HepG2 (cell line): ENCODE data around the gene SH2D3A. TPM values are rescaled to one million over a fixed set of nuclear protein-coding genes. Genes with fewer than 3 reads are reported as not detected.

Experiments
- GTF2F1 ChIP-seq: fragments of 150-350 bp; IDR thresholded peaks from 2 replicates; pipeline ENCODE4 v1.6.1; 2014; ENCODE audit warnings: low read length
- HMGXB4 ChIP-seq, 2 experiments: sonication (generic) in 1 of 2; formaldehyde crosslinking in 1 of 2; IDR thresholded peaks; 2 replicates each; pipeline versions ENCODE4 v1.4.0 to v1.6.1; 2018 to 2020; ENCODE audit warnings: missing genetic modification reagents in 2 of 2, borderline replicate concordance in 1 of 2, low read depth in 1 of 2, mild to moderate bottlenecking in 1 of 2, missing biosample characterization in 1 of 2
- IKZF5 ChIP-seq: IDR thresholded peaks from 2 replicates; pipeline ENCODE4 v1.6.1; 2018; ENCODE audit warnings: missing genetic modification reagents, mild to moderate bottlenecking, missing compliant biosample characterization
- ISL2 ChIP-seq: sonication (generic); formaldehyde crosslinking; IDR thresholded peaks from 2 replicates; pipeline ENCODE4 v1.5.0; 2020; ENCODE audit warnings: missing genetic modification reagents
- MAZ ChIP-seq, 2 experiments: sonication (generic) in 1 of 2; formaldehyde crosslinking in 1 of 2; IDR thresholded peaks; 2 replicates each; pipeline versions ENCODE4 v1.5.0 to v1.6.1; 2012 to 2020; ENCODE audit warnings: low read depth in 2 of 2, mild to moderate bottlenecking in 2 of 2, borderline replicate concordance in 1 of 2, improper control_type of control experiment in 1 of 2, low read length in 1 of 2, missing genetic modification reagents in 1 of 2, moderate library complexity in 1 of 2
- MEIS1 ChIP-seq: sonication (generic); formaldehyde crosslinking; IDR thresholded peaks from 2 replicates; pipeline ENCODE4 v1.9.0; 2021; ENCODE audit warnings: mild to moderate bottlenecking, missing genetic modification reagents, moderate library complexity, borderline replicate concordance
- NFRKB ChIP-seq: fragments of 450-650 bp; IDR thresholded peaks from 2 replicates; pipeline ENCODE4 v1.6.1; 2017
- PCBP1 ChIP-seq: fragments of 200-400 bp; formaldehyde crosslinking; IDR thresholded peaks from 2 replicates; pipeline ENCODE4 v1.6.1; 2017; ENCODE audit warnings: mild to moderate bottlenecking, low read depth, low read length, borderline replicate concordance
- PHF21A ChIP-seq: sonication (generic); formaldehyde crosslinking; IDR thresholded peaks from 2 replicates; pipeline ENCODE4 v1.5.0; 2020; ENCODE audit warnings: mild to moderate bottlenecking, missing genetic modification reagents
- PHF5A ChIP-seq: IDR thresholded peaks from one replicate; pipeline ENCODE4 v1.6.1; 2018; ENCODE audit warnings: low read depth, missing genetic modification reagents; ENCODE audit not compliant: unreplicated experiment
- POGK ChIP-seq: sonication (generic); formaldehyde crosslinking; conservative IDR thresholded peaks from 2 replicates; pipeline ENCODE4 v1.8.0; 2022; ENCODE audit warnings: mild to moderate bottlenecking, moderate library complexity, missing genetic modification reagents
- RFXANK ChIP-seq: IDR thresholded peaks from 2 replicates; pipeline ENCODE4 v1.6.1; 2016
- SOX6 ChIP-seq, 2 experiments: fragments of 450-650 bp in 1 of 2; sonication (generic) in 1 of 2; formaldehyde crosslinking in 1 of 2; IDR thresholded peaks; 2 replicates each; pipeline versions ENCODE4 v1.4.0 to v1.6.1; 2017 to 2020; ENCODE audit warnings: antibody characterized with exemption in 1 of 2, mild to moderate bottlenecking in 1 of 2, missing genetic modification reagents in 1 of 2
- ZBTB49 ChIP-seq: sonication (generic); formaldehyde crosslinking; IDR thresholded peaks from 2 replicates; pipeline ENCODE4 v1.4.0; 2020; ENCODE audit warnings: missing genetic modification reagents, borderline replicate concordance
- ZFP36L2 ChIP-seq: sonication (generic); formaldehyde crosslinking; IDR thresholded peaks from 2 replicates; pipeline ENCODE4 v1.4.0; 2020; ENCODE audit warnings: missing genetic modification reagents
- ZKSCAN8 ChIP-seq: IDR thresholded peaks from 2 replicates; pipeline ENCODE4 v1.6.1; 2016; ENCODE audit warnings: borderline replicate concordance, missing genetic modification reagents, missing compliant biosample characterization
- ZNF3 ChIP-seq: IDR thresholded peaks from 2 replicates; pipeline ENCODE4 v1.7.0; 2017; ENCODE audit warnings: inconsistent platforms
- ZNF33B ChIP-seq: sonication (generic); formaldehyde crosslinking; IDR thresholded peaks from 2 replicates; pipeline ENCODE4 v1.5.1; 2020; ENCODE audit warnings: mild to moderate bottlenecking, missing genetic modification reagents
- ZNF484 ChIP-seq: sonication (generic); formaldehyde crosslinking; IDR thresholded peaks from 2 replicates; pipeline ENCODE4 v1.5.1; 2020; ENCODE audit warnings: mild to moderate bottlenecking, low read depth, missing genetic modification reagents, borderline replicate concordance
- ZNF660 ChIP-seq: sonication (generic); formaldehyde crosslinking; IDR thresholded peaks from 2 replicates; pipeline ENCODE4 v1.5.1; 2020; ENCODE audit warnings: mild to moderate bottlenecking, low read depth, missing genetic modification reagents, borderline replicate concordance
- ZNF776 ChIP-seq: sonication (generic); formaldehyde crosslinking; IDR thresholded peaks from 2 replicates; pipeline ENCODE4 v1.4.0; 2020; ENCODE audit warnings: mild to moderate bottlenecking, missing genetic modification reagents
- ZZZ3 ChIP-seq: sonication (generic); formaldehyde crosslinking; IDR thresholded peaks from 2 replicates; pipeline ENCODE4 v1.4.0; 2020; ENCODE audit warnings: missing genetic modification reagents, mild to moderate bottlenecking, borderline replicate concordance
- polyA plus RNA-seq, 8 experiments: library from polyadenylated mRNA; depleted of rRNA in 3 of 8; stranded (reverse) in 7 of 8; unstranded in 1 of 8; fragments of >200 nt; fragmentation: Illumina TruSeq in 4 of 8; extraction: Trizol in 4 of 8; gene quantifications; 2 replicates each; pipeline versions ENCODE4 v1.2.1 to v1.2.3, GENCODE V29; 2011 to 2016; ENCODE audit warnings: low read depth in 4 of 8, missing spikeins in 1 of 8, mixed read lengths in 1 of 8; ENCODE audit not compliant: insufficient read depth in 1 of 8
- total RNA-seq, 5 experiments: library from RNA; depleted of rRNA; stranded (reverse); fragments of >200 nt; fragmentation: Illumina TruSeq; extraction: Trizol; gene quantifications; 2 replicates each; pipeline ENCODE4 v1.2.3, GENCODE V29; 2016; ENCODE audit warnings: low read depth in 1 of 5

SH2D3A gene
- total and polyA plus RNA-seq, 2 of the 13 experiments (the other 11 are each of a cell fraction or from before 2014, with no cell fraction given), result 1.0 to 2.2 TPM

- TF ChIP-seq ZBTB49 (CRISPR knock-in tag) (no peak), ZZZ3 (CRISPR knock-in tag) (no peak), NFRKB (no peak), ISL2 (no peak), ZKSCAN8 (CRISPR knock-in tag) (no peak), RFXANK (CRISPR knock-in tag) (peak; percentile 81; the same call in 1 of the 2 replicates), PHF5A (CRISPR knock-in tag) (no peak), PHF21A (CRISPR knock-in tag) (peak; percentile 76; the same call in 1 of the 2 replicates), MAZ (IDR thresholded peaks at IDR 0.05; ENCODE audit: borderline replicate concordance, low read depth, low read length) (no peak), MAZ (CRISPR knock-in tag; IDR thresholded peaks at IDR 0.05; ENCODE audit: low read depth) (0 out of 2 replicates have a peak, but pooled peaks have one; percentile 44), MEIS1 (CRISPR knock-in tag) (no peak), SOX6 (IDR thresholded peaks at IDR 0.05) (no peak), SOX6 (CRISPR knock-in tag; IDR thresholded peaks at IDR 0.05) (peak; percentile 83), HMGXB4 (CRISPR knock-in tag; IDR thresholded peaks at IDR 0.05; ENCODE audit: borderline replicate concordance in 1 of 2, low read depth in 1 of 2) (no peak; a peak in 1 of 4 replicates), GTF2F1 (no peak), ZNF484 (no peak), ZFP36L2 (CRISPR knock-in tag) (no peak), PCBP1 (no peak), POGK (CRISPR knock-in tag) (no peak), ZNF33B (CRISPR knock-in tag) (no peak), ZNF776 (CRISPR knock-in tag) (no peak), ZNF3 (CRISPR knock-in tag) (no peak), ZNF660 (CRISPR knock-in tag) (no peak), IKZF5 (0 out of 2 replicates have a peak, but pooled peaks have one; percentile 35)
Observed at GRCh38 chr19:6725513-6726231, 41.6 kb downstream of the SH2D3A start (continued).
